IPS-NIHi11 (cell line): ENCODE data around the gene SNAPC2.
"Not testable (repeated sequence)": the region's sequence is repeated elsewhere in the genome, so short reads cannot be mapped to it uniquely, and the experiment has no call there.

Experiments
- DNase-seq: peaks from one replicate; pipeline ENCODE4 v3.0.0; 2012; ENCODE audit warnings: mixed read lengths, low spot score

SNAPC2 gene

DNA sequence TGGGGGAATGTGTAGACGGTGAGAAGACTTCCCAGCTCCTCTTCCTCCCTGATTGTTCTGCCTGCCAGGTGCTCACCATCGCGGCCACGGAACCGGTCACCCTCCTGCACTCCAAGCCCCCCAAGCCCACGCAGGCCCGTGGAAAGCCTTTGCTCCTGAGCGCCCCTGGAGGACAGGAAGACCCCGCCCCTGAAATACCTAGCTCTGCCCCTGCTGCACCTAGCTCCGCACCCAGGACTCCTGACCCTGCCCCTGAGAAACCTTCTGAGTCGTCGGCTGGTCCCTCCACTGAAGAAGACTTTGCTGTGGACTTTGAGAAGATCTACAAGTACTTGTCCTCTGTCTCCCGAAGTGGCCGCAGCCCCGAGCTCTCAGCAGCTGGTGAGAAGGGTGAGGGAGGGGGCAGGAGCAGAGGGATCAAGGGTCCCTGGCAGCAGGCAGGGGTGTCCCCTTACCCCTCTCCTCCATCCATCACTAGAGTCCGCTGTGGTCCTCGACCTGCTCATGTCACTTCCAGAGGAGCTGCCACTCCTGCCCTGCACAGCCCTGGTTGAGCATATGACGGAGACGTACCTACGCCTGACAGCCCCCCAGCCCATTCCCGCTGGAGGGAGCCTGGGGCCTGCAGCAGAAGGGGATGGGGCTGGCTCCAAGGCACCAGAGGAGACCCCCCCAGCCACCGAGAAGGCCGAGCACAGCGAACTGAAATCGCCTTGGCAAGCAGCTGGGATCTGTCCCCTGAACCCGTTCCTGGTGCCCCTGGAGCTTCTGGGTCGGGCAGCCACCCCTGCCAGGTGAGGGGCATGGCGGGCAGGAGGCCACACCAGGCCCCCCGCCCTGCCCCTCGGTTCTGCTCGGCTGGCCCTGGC lies 2.1 kb downstream of the SNAPC2 start:
- no peak for DNase-seq

GRCh38 chr19:7922836-7923195 lies 2.7 kb downstream of the SNAPC2 start:
- DNase-seq, result no peak

GRCh38 chr19:7923295-7924191 lies 3.4 kb downstream of the SNAPC2 start:
- DNase-seq, result no peak

GRCh38 chr19:7924241-7924640 lies 4.1 kb downstream of the SNAPC2 start:
- no peak for DNase-seq

DNA sequence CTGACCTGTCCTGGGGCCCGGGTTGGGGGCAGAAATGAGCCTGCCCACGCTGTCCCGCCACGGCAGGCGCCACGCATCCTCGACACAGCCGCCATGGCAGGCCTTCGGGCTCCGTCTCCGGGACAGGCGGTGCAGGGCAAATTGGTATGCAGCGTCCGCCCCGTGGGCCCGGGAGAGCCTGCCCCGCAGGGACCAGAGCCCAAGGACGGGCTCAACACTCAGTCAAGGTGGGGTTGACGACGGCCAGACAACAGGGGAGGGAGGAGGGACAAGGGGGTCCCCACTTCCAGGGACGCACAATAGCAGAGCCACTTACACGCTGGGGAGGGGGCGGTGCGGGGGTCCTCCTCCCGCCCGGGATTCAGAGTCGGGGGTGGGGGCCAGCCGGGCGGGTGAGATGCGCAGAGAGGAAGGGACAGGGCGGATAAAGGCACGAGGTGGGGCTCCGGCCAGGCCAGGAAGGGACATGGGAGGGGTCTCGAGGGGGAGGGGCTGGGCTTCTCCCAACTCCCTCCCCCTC lies 4.6 kb downstream of the SNAPC2 start:
- no peak for DNase-seq

- DNase-seq, result peak; percentile 84
Measured at GRCh38 chr19:7925171-7925851, 5.2 kb downstream of the SNAPC2 start.

DNA sequence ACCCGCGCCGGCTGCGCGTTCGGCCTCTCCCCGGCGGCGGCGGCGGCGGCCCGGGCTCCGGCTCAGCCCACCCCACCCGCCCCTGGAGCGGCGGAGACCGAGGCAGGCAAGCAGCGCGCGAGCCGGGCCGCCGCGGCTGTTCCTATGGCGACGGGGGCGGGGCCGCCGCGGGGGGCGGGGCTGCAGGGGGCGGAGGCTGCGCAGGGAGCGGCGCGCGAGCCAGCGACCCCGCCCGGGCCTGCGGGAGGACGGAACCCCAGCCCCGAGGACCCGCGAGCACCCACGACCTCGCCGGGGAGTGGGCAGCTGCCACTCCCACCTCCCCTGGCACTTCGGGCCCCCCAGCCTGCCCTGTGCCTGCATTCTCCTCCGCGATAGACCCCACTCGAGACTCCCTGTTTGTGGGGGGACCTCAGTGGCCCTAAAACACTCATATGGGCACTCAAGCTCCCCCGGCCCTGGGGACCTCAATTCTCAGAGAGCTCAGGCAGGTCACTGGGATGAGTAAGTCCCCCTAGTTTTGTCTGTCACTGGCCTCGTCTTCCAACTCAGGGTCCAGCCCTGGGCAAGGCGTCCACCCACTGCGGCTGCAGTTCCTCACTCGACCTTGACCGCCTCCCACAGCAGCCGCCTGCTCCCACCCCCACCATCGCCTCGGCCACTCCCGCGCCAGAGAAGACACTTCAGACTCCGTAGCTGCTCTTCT lies 6.0 kb downstream of the SNAPC2 start, which contains the start of gene CTXN1:
Gene CTXN1, minus strand, starts transcription at position 115 of the 706 bp plus-strand sequence. CDS start 597 bp downstream, outside the sequence.
- DNase-seq, result peak; percentile 95

- DNase-seq, result no peak
Measured at GRCh38 chr19:7926727-7927604, 6.8 kb downstream of the SNAPC2 start.

GRCh38 chr19:7927605-7928333 lies 7.6 kb downstream of the SNAPC2 start:
- DNase-seq, result no peak

GRCh38 chr19:7928334-7928706 lies 8.2 kb downstream of the SNAPC2 start:
- DNase-seq, result no peak

- peak; percentile 78 for DNase-seq
Measured at GRCh38 chr19:7928741-7929701, 8.9 kb downstream of the SNAPC2 start.

DNA sequence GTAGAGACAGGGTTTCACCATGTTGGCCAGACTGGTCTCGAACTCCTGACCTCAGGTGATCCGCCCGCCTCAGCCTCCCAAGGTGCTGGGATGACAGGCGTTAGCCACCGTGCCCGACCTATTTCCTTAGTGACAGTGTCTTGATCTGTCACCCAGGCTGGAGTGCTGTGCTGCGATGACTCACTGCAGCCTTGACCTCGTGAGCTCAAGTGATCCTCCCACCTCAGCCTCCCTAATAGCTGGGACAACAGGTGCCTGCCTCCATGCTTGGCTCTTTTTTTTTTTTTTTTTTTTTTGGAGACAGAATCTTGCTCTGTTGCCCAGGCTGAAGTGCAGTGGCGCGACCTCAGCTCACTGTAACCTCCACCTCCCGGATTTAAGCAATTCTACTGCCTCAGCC lies 9.9 kb downstream of the SNAPC2 start:
- not testable (repeated sequence) for DNase-seq

GRCh38 chr19:7930765-7931164 lies 10.6 kb downstream of the SNAPC2 start:
- DNase-seq, result no peak

GRCh38 chr19:7931221-7932061 lies 11.3 kb downstream of the SNAPC2 start:
- DNase-seq, result no peak

DNA sequence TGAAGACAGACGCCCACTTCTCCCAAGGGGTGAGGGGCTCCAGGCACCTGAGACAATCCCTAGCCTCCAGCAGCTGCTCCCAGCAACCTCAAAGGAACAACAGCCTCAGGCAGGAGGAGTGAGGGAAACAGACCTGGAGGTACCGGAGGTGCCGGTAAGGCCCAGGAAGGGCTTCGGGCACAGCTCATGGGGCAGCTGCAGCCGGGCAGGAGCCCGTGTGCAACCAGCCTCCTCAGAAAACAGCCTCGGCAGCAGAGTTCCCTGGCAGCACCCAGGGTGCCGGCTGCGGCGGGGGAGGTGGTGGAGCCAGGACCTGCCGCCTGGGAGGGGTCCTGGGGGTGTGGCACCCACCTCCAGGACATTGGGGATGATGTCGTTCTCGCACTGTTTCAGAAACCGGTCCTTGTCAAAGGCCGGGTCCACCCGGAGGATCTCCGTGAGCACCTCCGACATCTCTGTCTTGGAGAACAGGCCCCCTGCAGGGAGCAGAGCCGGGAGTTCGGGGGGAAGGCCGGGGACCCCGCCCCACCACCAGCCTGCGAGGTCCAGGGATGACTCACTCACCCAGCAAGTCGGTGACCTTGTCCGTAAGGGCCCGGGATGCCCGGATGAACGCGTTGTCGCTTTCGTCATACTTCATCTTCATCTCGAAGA lies 12.3 kb downstream of the SNAPC2 start:
- DNase-seq, result no peak

DNA sequence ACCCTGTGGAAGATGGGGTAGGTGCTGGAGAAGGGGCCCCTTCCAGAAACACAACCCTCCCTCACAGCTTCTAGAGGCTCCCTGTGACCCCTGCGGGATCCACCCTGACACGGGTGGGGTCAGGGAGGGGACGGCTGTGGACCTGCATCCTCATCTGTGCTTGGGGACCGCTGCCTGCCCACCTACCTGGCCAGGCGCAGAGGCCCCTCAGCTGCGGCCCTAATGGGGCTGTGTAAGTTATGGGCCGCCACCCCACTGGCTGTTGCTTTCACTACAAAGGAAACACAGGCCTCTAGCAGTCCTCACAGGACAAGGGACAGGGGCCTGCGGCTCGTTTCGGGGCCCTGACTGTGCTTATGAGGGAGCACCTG lies 12.8 kb downstream of the SNAPC2 start:
- no peak for DNase-seq

- DNase-seq, result no peak
Measured at GRCh38 chr19:7933411-7933810, 13.3 kb downstream of the SNAPC2 start.
